SH-SY5Y (cell line): ENCODE data around the gene CCNJL.

Experiments used
- GATA2 ChIP-seq: IDR thresholded peaks from 2 replicates; pipeline ENCODE4 v1.6.1; 2011; ENCODE audit warnings: mild to moderate bottlenecking, low read depth, low read length
- GATA3 ChIP-seq: IDR thresholded peaks from 2 replicates; pipeline ENCODE4 v1.6.1; 2011; ENCODE audit warnings: low read depth, mild to moderate bottlenecking, low read length, moderate library complexity

DNA sequence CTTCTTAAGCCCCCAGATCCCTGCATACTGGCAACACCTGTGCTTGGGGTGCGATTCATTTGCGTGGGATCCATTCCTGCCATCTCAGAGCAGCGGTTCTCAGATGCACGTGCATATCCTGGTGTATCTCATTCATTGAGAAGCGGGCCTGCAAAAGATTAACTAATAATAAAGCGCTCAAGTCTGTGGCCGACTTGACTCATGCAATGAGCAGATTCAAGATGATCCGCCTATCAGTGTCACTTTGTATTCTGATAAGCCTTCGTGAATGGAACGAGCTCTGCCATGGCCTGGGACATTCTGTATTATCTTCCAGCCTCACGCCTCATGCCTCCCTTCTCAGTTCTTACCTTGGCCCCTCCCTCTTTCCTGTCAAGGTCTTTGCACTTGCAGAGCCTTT lies 35.7 kb upstream of the CCNJL start:
- TF ChIP-seq GATA3 (no peak), GATA2 (no peak)
